Stimulated activated naive CD8-positive, alpha-beta T cell treated with anti-CD3 and anti-CD28 coated beads, Interleukin-15, Interleukin-2, amounts not matched to agents 100 ng/mL and 50 ng/mL, for 24 hours (primary cell): ENCODE measurements around the gene CSNK1D.

ENCODE experiments used
- H3K27ac Mint-ChIP-seq: one replicate; pipeline ENCODE4 v1.8.0; 2021; ENCODE audit warnings: mild to moderate bottlenecking, mixed read lengths
- H3K27me3 Mint-ChIP-seq: one replicate; pipeline ENCODE4 v1.8.0; 2021; ENCODE audit warnings: mixed read lengths
- H3K36me3 Mint-ChIP-seq: one replicate; pipeline ENCODE4 v1.8.0; 2021; ENCODE audit warnings: low read depth, mixed read lengths
- H3K4me1 Mint-ChIP-seq: one replicate; pipeline ENCODE4 v1.8.0; 2021; ENCODE audit warnings: low read depth, mixed read lengths
- H3K4me3 Mint-ChIP-seq: one replicate; pipeline ENCODE4 v1.8.0; 2021; ENCODE audit warnings: mild to moderate bottlenecking, mixed read lengths
- H3K9me3 Mint-ChIP-seq: one replicate; pipeline ENCODE4 v1.8.0; 2021; ENCODE audit warnings: mixed read lengths

Gene CSNK1D

GRCh38 chr17:82291582-82292250, 18.2 kb upstream of the CSNK1D start:
- Mint-ChIP-seq H3K27me3 (no peaks in the 10 kb centered on the region), H3K36me3 (no peaks in the 10 kb centered on the region), H3K27ac (peak overlapping the region; percentile 88), H3K9me3 (no peaks in the 10 kb centered on the region), H3K4me3 (peak overlapping the region; percentile 79), H3K4me1 (peaks cover 48% of the 10 kb centered on the region)

GRCh38 chr17:82287868-82288801, 14.6 kb upstream of the CSNK1D start:
- Mint-ChIP-seq H3K27me3 (no peaks in the 10 kb centered on the region), H3K27ac (no peak overlapping the region), H3K9me3 (no peaks in the 10 kb centered on the region), H3K36me3 (no peaks in the 10 kb centered on the region), H3K4me3 (no peak overlapping the region), H3K4me1 (peaks cover 31% of the 10 kb centered on the region)

GRCh38 chr17:82287013-82287867, 13.7 kb upstream of the CSNK1D start:
- Mint-ChIP-seq H3K9me3 (no peaks in the 10 kb centered on the region), H3K36me3 (no peaks in the 10 kb centered on the region), H3K4me1 (peaks cover 39% of the 10 kb centered on the region), H3K27ac (no peak overlapping the region), H3K27me3 (no peaks in the 10 kb centered on the region), H3K4me3 (no peak overlapping the region)

- H3K4me3 Mint-ChIP-seq: no peak overlapping the region
- peaks cover 42% of the 10 kb centered on the region for H3K4me1 Mint-ChIP-seq
- no peak overlapping the region for H3K27ac Mint-ChIP-seq
- no peaks in the 10 kb centered on the region for H3K9me3 Mint-ChIP-seq
- no peaks in the 10 kb centered on the region for H3K36me3 Mint-ChIP-seq
- no peaks in the 10 kb centered on the region for H3K27me3 Mint-ChIP-seq
Observed at GRCh38 chr17:82285141-82285540, 11.6 kb upstream of the CSNK1D start.

- Mint-ChIP-seq H3K36me3 (no peaks in the 10 kb centered on the region), H3K27me3 (no peaks in the 10 kb centered on the region), H3K27ac (peak overlapping the region; percentile 49), H3K4me1 (peaks cover 33% of the 10 kb centered on the region), H3K4me3 (peak overlapping the region; percentile 39), H3K9me3 (no peaks in the 10 kb centered on the region)
Observed at GRCh38 chr17:82283208-82283749, 9.8 kb upstream of the CSNK1D start.

GRCh38 chr17:82282239-82283207, 9.0 kb upstream of the CSNK1D start:
- Mint-ChIP-seq H3K4me1 (peaks cover 33% of the 10 kb centered on the region), H3K36me3 (no peaks in the 10 kb centered on the region), H3K4me3 (no peak overlapping the region), H3K27ac (no peak overlapping the region), H3K27me3 (no peaks in the 10 kb centered on the region), H3K9me3 (no peaks in the 10 kb centered on the region)

GRCh38 chr17:82281502-82282238, 8.2 kb upstream of the CSNK1D start:
- Mint-ChIP-seq H3K27ac (no peak overlapping the region), H3K4me1 (peaks cover 28% of the 10 kb centered on the region), H3K4me3 (no peak overlapping the region), H3K36me3 (no peaks in the 10 kb centered on the region), H3K27me3 (no peaks in the 10 kb centered on the region), H3K9me3 (no peaks in the 10 kb centered on the region)

- Mint-ChIP-seq H3K4me3 (no peak overlapping the region), H3K9me3 (no peaks in the 10 kb centered on the region), H3K4me1 (peaks cover 28% of the 10 kb centered on the region), H3K36me3 (no peaks in the 10 kb centered on the region), H3K27ac (no peak overlapping the region), H3K27me3 (no peaks in the 10 kb centered on the region)
Observed at GRCh38 chr17:82281076-82281475, 7.6 kb upstream of the CSNK1D start.

- Mint-ChIP-seq H3K27me3 (no peaks in the 10 kb centered on the region), H3K4me1 (peaks cover 28% of the 10 kb centered on the region), H3K27ac (no peak overlapping the region), H3K9me3 (no peaks in the 10 kb centered on the region), H3K36me3 (no peaks in the 10 kb centered on the region), H3K4me3 (no peak overlapping the region)
Observed at GRCh38 chr17:82280537-82280936, 7.0 kb upstream of the CSNK1D start.

- Mint-ChIP-seq H3K4me1 (peaks cover 29% of the 10 kb centered on the region), H3K27me3 (no peaks in the 10 kb centered on the region), H3K36me3 (no peaks in the 10 kb centered on the region), H3K4me3 (no peak overlapping the region), H3K9me3 (no peaks in the 10 kb centered on the region), H3K27ac (no peak overlapping the region)
Observed at GRCh38 chr17:82278786-82279391, 5.4 kb upstream of the CSNK1D start.

- Mint-ChIP-seq H3K27ac (no peak overlapping the region), H3K27me3 (no peaks in the 10 kb centered on the region), H3K36me3 (no peaks in the 10 kb centered on the region), H3K4me1 (peaks cover 25% of the 10 kb centered on the region), H3K4me3 (no peak overlapping the region), H3K9me3 (no peaks in the 10 kb centered on the region)
Observed at GRCh38 chr17:82278308-82278707, 4.8 kb upstream of the CSNK1D start.

GRCh38 chr17:82277851-82278250, 4.4 kb upstream of the CSNK1D start:
- H3K4me3 Mint-ChIP-seq: no peak overlapping the region
- H3K9me3 Mint-ChIP-seq: no peaks in the 10 kb centered on the region
- H3K27me3 Mint-ChIP-seq: no peaks in the 10 kb centered on the region
- H3K36me3 Mint-ChIP-seq: no peaks in the 10 kb centered on the region
- no peak overlapping the region for H3K27ac Mint-ChIP-seq
- H3K4me1 Mint-ChIP-seq: peaks cover 21% of the 10 kb centered on the region

- H3K4me1 Mint-ChIP-seq: peaks cover 18% of the 10 kb centered on the region
- no peak overlapping the region for H3K4me3 Mint-ChIP-seq
- no peaks in the 10 kb centered on the region for H3K27me3 Mint-ChIP-seq
- H3K36me3 Mint-ChIP-seq: peaks cover 7% of the 10 kb centered on the region
- peak overlapping the region; percentile 8 for H3K27ac Mint-ChIP-seq
- H3K9me3 Mint-ChIP-seq: no peaks in the 10 kb centered on the region
Observed at GRCh38 chr17:82276938-82277337, 3.4 kb upstream of the CSNK1D start.
